SU-DHL-6 (cell line): Measurements from ENCODE around the gene OR10A6.

Experiments used
- H2AFZ ChIP-seq: fragments of 200-600 bp; sonication (generic); 2 replicates; pipeline ENCODE4 v1.6.1; 2014; ENCODE audit warnings: low read depth, mild to moderate bottlenecking, moderate library complexity, mixed read lengths, antibody characterized with exemption, low read length; ENCODE audit not compliant: severe bottlenecking
- H3F3A ChIP-seq: fragments of 200-600 bp; shearing (Covaris generic); 2 replicates; pipeline ENCODE4 v1.6.0; 2016; ENCODE audit warnings: antibody characterized with exemption, mild to moderate bottlenecking; ENCODE audit not compliant: insufficient read depth
- H3K27ac ChIP-seq: fragments of 200-600 bp; sonication (generic); 2 replicates; pipeline ENCODE4 v1.5.1; 2016; ENCODE audit warnings: low read depth, mild to moderate bottlenecking, low read length, moderate library complexity, mixed read lengths
- H3K27me3 ChIP-seq: fragments of 200-600 bp; sonication (generic), shearing (Covaris generic); 2 replicates; pipeline ENCODE4 v1.6.0; 2014; ENCODE audit warnings: mild to moderate bottlenecking, low read length
- H3K36me3 ChIP-seq: fragments of 200-600 bp; sonication (generic); 2 replicates; pipeline ENCODE4 v1.6.1; 2014; ENCODE audit warnings: mild to moderate bottlenecking, low read length, mixed read lengths
- H3K4me2 ChIP-seq: fragments of 300-600, 200-600 bp; shearing (Covaris generic), sonication (generic); 2 replicates; pipeline ENCODE4 v1.6.0; 2014; ENCODE audit warnings: low read length, low read depth, mild to moderate bottlenecking; ENCODE audit not compliant: poor library complexity, severe bottlenecking
- H3K4me3 ChIP-seq: fragments of 200-600 bp; sonication (generic); 2 replicates; pipeline ENCODE4 v1.5.1; 2014; ENCODE audit warnings: antibody characterized with exemption, low read length, mild to moderate bottlenecking, mixed read lengths; ENCODE audit not compliant: insufficient read depth, poor library complexity, severe bottlenecking
- H3K79me2 ChIP-seq: fragments of 200-600 bp; sonication (generic); 2 replicates; pipeline ENCODE4 v1.6.1; 2014; ENCODE audit warnings: mild to moderate bottlenecking, low read length, moderate library complexity; ENCODE audit not compliant: insufficient read depth
- H3K9ac ChIP-seq: fragments of 200-600 bp; sonication (generic); 2 replicates; pipeline ENCODE4 v1.7.0; 2014; ENCODE audit warnings: mild to moderate bottlenecking, low read length
- H3K9me2 ChIP-seq: fragments of 200-600 bp; sonication (generic); replicated peaks from 2 replicates; pipeline ENCODE4 v1.6.1; 2014; ENCODE audit warnings: low read length; ENCODE audit not compliant: insufficient read depth
- H3K9me3 ChIP-seq: fragments of 200-600 bp; sonication (generic); 2 replicates; pipeline ENCODE4 v1.6.1; 2014; ENCODE audit warnings: low read length, mixed read lengths; ENCODE audit not compliant: insufficient read depth
- H4K20me1 ChIP-seq: fragments of 200-600 bp; sonication (generic); 2 replicates; pipeline ENCODE4 v1.6.1; 2014; ENCODE audit warnings: low read depth, mild to moderate bottlenecking, antibody characterized with exemption, low read length, moderate library complexity, mixed read lengths
- EZH2phosphoT487 ChIP-seq: fragments of 200-600 bp; sonication (generic), shearing (Covaris generic); conservative IDR thresholded peaks from 2 replicates; pipeline ENCODE4 v1.6.1; 2018; ENCODE audit warnings: mild to moderate bottlenecking, antibody characterized with exemption, low read length, moderate library complexity, mixed read lengths
- TF ChIP-seq, protein P1 (sequence below): fragments of 200-600 bp; sonication (generic); IDR thresholded peaks from one replicate; pipeline ENCODE4 v1.5.1; 2017; ENCODE audit warnings: antibody characterized with exemption, mild to moderate bottlenecking, low read length, moderate library complexity; ENCODE audit not compliant: insufficient read depth, poor library complexity, severe bottlenecking

OR10A6 gene

GRCh38 chr11:7899418-7899817 is 31.6 kb downstream of the OR10A6 start:
- Histone ChIP-seq H3K36me3 (no peaks in the 10 kb centered on the region), H4K20me1 (no peaks in the 10 kb centered on the region), H3K9me2 (no peaks in the 10 kb centered on the region), H3K9me3 (no peaks in the 10 kb centered on the region), H3K4me2 (no peak overlapping the region), H3K4me3 (no peak overlapping the region), H3K9ac (no peak overlapping the region), H3K27ac (no peak overlapping the region), H3F3A (no peaks in the 10 kb centered on the region), H3K27me3 (no peaks in the 10 kb centered on the region), H3K79me2 (no peaks in the 10 kb centered on the region), H2AFZ (no peak overlapping the region)
- TF ChIP-seq, protein P1, sequence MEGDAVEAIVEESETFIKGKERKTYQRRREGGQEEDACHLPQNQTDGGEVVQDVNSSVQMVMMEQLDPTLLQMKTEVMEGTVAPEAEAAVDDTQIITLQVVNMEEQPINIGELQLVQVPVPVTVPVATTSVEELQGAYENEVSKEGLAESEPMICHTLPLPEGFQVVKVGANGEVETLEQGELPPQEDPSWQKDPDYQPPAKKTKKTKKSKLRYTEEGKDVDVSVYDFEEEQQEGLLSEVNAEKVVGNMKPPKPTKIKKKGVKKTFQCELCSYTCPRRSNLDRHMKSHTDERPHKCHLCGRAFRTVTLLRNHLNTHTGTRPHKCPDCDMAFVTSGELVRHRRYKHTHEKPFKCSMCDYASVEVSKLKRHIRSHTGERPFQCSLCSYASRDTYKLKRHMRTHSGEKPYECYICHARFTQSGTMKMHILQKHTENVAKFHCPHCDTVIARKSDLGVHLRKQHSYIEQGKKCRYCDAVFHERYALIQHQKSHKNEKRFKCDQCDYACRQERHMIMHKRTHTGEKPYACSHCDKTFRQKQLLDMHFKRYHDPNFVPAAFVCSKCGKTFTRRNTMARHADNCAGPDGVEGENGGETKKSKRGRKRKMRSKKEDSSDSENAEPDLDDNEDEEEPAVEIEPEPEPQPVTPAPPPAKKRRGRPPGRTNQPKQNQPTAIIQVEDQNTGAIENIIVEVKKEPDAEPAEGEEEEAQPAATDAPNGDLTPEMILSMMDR = no peak
- TF ChIP-seq EZH2phosphoT487 = no peak

DNA sequence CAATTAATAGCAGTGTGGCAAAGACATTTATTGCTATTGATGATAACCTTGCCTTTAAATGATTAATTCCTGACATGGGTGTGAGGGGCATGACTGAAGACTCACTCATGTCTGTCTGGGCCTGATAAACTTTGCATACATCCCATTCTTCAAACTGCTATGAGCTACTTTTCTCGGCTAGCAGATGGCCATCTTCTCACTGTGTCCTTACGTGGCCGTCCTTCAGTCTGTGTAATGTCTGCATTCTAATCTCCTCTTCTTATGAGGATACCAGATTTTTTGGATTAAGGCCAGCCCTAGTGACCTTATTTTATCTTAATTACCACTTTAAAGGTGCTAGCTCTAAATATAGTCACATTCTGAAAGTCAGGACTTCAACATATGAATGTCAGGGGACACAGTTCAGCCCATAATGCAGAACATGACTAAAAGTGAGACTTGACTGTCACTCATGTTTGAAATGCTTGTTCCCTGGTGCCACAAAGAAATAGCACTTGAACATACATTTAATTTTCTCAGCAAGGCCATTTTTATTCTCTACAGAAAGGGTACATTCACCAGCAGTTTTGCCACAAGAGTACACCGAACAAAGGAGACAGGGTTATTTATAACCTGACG is 32.3 kb downstream of the OR10A6 start:
- Histone ChIP-seq H3K27me3 (no peaks in the 10 kb centered on the region), H3K4me3 (no peak overlapping the region)

GRCh38 chr11:7896009-7896785 is 34.9 kb downstream of the OR10A6 start:
- no peak overlapping the region for H3K27ac ChIP-seq
- TF ChIP-seq EZH2phosphoT487 = no peak
- TF ChIP-seq, protein P1 = no peak
- no peak overlapping the region for H2AFZ ChIP-seq
- H3K79me2 ChIP-seq = no peaks in the 10 kb centered on the region
- H3K4me3 ChIP-seq = no peak overlapping the region
- H3K9ac ChIP-seq = no peak overlapping the region
- H3K27me3 ChIP-seq = no peaks in the 10 kb centered on the region
- H4K20me1 ChIP-seq = no peaks in the 10 kb centered on the region
- no peaks in the 10 kb centered on the region for H3K9me2 ChIP-seq
- no peaks in the 10 kb centered on the region for H3K9me3 ChIP-seq
- no peaks in the 10 kb centered on the region for H3K36me3 ChIP-seq
- no peak overlapping the region for H3K4me2 ChIP-seq
- no peaks in the 10 kb centered on the region for H3F3A ChIP-seq

More for the DNA sequence above, 32.3 kb downstream of the OR10A6 start:
- Histone ChIP-seq H3K9me3 (no peaks in the 10 kb centered on the region), H4K20me1 (no peaks in the 10 kb centered on the region), H3F3A (no peaks in the 10 kb centered on the region), H3K9ac (no peak overlapping the region), H3K4me2 (no peak overlapping the region), H3K79me2 (no peaks in the 10 kb centered on the region), H2AFZ (no peak overlapping the region), H3K9me2 (no peaks in the 10 kb centered on the region), H3K27ac (no peak overlapping the region), H3K36me3 (no peaks in the 10 kb centered on the region)
- TF ChIP-seq, protein P1 = no peak
- TF ChIP-seq EZH2phosphoT487 = no peak
